ENCODE data around the gene SLC35F3. TPM values are rescaled to one million over a fixed set of nuclear protein-coding genes. Genes with fewer than 3 reads are reported as not detected.
A peak's percentile ranks its signal among the peaks of the same experiment; 100 is the strongest.

The SLC35F3 gene
- total RNA-seq, 1 experiment from 2014 or later: not detected

DNA sequence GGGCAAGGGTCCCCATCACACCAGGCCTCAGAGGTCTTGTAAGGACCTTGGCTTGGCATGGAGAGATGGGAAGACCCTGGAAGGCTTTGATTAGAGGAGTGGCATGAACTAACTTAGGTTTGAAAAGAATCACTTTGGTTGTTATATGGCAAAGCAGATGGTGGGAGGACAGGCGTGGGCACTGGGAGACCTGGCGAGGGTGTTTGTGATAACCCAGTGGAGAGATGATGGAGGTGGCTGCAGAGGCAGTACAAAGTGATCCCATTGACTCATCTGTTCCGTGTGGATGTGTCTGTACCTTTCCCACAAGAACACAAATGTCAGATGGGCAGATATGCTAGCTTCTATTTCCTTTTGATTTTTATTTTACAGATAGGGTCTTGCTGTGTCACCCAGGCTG is 168.3 kb downstream of the SLC35F3 start:
- no peak for DNase-seq
- no peak overlapping the region for H3K4me3 ChIP-seq (ENCODE audit: low read length)
- no peaks in the 10 kb centered on the region for H3K27me3 ChIP-seq (ENCODE audit: low read length)
- no peaks in the 10 kb centered on the region for H4K20me1 ChIP-seq (ENCODE audit: insufficient read depth, low read depth, low read length)
- no peaks in the 10 kb centered on the region for H3K36me3 ChIP-seq (ENCODE audit: insufficient read depth, low read length)
- H3K9me3 ChIP-seq (ENCODE audit: low read length): no peaks in the 10 kb centered on the region
- H3K9ac ChIP-seq (ENCODE audit: low read length): no peak overlapping the region
- no peaks in the 10 kb centered on the region for H3K4me1 ChIP-seq (ENCODE audit: low read length)
- H2AFZ ChIP-seq (ENCODE audit: low read length): no peak overlapping the region
- H3K27ac ChIP-seq (ENCODE audit: low read length): no peak overlapping the region
- no peaks in the 10 kb centered on the region for H3K79me2 ChIP-seq (ENCODE audit: low read length)
- no peak overlapping the region for H3K4me2 ChIP-seq (ENCODE audit: low read depth, low read length, poor library complexity, severe bottlenecking)
- H3K9me2 ChIP-seq (replicated peaks; ENCODE audit: insufficient read depth, low read length): no peaks in the 10 kb centered on the region

- no peaks in the 10 kb centered on the region for H3K27me3 ChIP-seq (ENCODE audit: low read length)
- no peak overlapping the region for H2AFZ ChIP-seq (ENCODE audit: low read length)
- H3K9me3 ChIP-seq (ENCODE audit: low read length): no peaks in the 10 kb centered on the region
- DNase-seq: no peak
- H3K4me1 ChIP-seq (ENCODE audit: low read length): no peaks in the 10 kb centered on the region
- H3K79me2 ChIP-seq (ENCODE audit: low read length): no peaks in the 10 kb centered on the region
- H3K4me3 ChIP-seq (ENCODE audit: low read length): no peak overlapping the region
- no peaks in the 10 kb centered on the region for H4K20me1 ChIP-seq (ENCODE audit: insufficient read depth, low read depth, low read length)
- no peak overlapping the region for H3K9ac ChIP-seq (ENCODE audit: low read length)
- H3K4me2 ChIP-seq (ENCODE audit: low read depth, low read length, poor library complexity, severe bottlenecking): no peak overlapping the region
- H3K36me3 ChIP-seq (ENCODE audit: insufficient read depth, low read length): no peaks in the 10 kb centered on the region
- no peaks in the 10 kb centered on the region for H3K9me2 ChIP-seq (replicated peaks; ENCODE audit: insufficient read depth, low read length)
- H3K27ac ChIP-seq (ENCODE audit: low read length): no peak overlapping the region
These were observed 173.7 kb downstream of the SLC35F3 start for GRCh38 chr1:234078143-234078542.

- DNase-seq: no peak
- H3K9me2 ChIP-seq (replicated peaks; ENCODE audit: insufficient read depth, low read length): no peaks in the 10 kb centered on the region
These were observed 175.4 kb downstream of the SLC35F3 start for GRCh38 chr1:234079896-234080295.

DNA sequence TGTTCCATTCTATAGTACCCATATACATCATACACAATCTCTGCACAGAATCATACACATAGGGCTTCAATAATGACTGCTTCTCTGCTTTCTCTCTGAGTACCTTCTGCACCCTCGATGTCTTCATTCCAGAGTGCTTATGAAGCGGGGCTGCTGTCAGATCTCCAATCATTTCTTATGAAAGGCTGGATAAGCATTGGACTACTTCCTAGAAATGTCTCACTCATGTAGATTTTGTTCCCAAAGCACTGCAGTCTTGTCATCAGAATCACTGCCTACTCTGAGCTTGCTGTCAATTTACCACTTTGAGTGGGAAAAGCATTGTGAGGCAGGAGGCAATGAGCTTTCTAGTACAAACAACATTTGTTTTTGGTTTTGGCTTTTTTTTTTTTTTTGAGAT is 179.0 kb downstream of the SLC35F3 start:
- Histone ChIP-seq H3K9me3 (ENCODE audit: low read length) (no peaks in the 10 kb centered on the region), H3K4me1 (ENCODE audit: low read length) (no peaks in the 10 kb centered on the region), H3K9me2 (replicated peaks; ENCODE audit: insufficient read depth, low read length) (no peaks in the 10 kb centered on the region), H3K36me3 (ENCODE audit: insufficient read depth, low read length) (no peaks in the 10 kb centered on the region), H3K79me2 (ENCODE audit: low read length) (no peaks in the 10 kb centered on the region), H3K4me2 (ENCODE audit: low read depth, low read length, poor library complexity, severe bottlenecking) (no peak overlapping the region), H3K27me3 (ENCODE audit: low read length) (no peaks in the 10 kb centered on the region), H3K4me3 (ENCODE audit: low read length) (no peak overlapping the region), H4K20me1 (ENCODE audit: insufficient read depth, low read depth, low read length) (no peaks in the 10 kb centered on the region), H3K27ac (ENCODE audit: low read length) (no peak overlapping the region), H3K9ac (ENCODE audit: low read length) (no peak overlapping the region), H2AFZ (ENCODE audit: low read length) (no peak overlapping the region)
- DNase-seq: no peak

More at GRCh38 chr1:234079896-234080295, 175.4 kb downstream of the SLC35F3 start:
- Histone ChIP-seq H3K9ac (ENCODE audit: low read length) (no peak overlapping the region), H3K27me3 (ENCODE audit: low read length) (no peaks in the 10 kb centered on the region), H2AFZ (ENCODE audit: low read length) (no peak overlapping the region), H3K4me3 (ENCODE audit: low read length) (no peak overlapping the region), H4K20me1 (ENCODE audit: insufficient read depth, low read depth, low read length) (no peaks in the 10 kb centered on the region), H3K36me3 (ENCODE audit: insufficient read depth, low read length) (no peaks in the 10 kb centered on the region), H3K4me1 (ENCODE audit: low read length) (no peaks in the 10 kb centered on the region), H3K9me3 (ENCODE audit: low read length) (no peaks in the 10 kb centered on the region), H3K4me2 (ENCODE audit: low read depth, low read length, poor library complexity, severe bottlenecking) (no peak overlapping the region), H3K27ac (ENCODE audit: low read length) (no peak overlapping the region), H3K79me2 (ENCODE audit: low read length) (no peaks in the 10 kb centered on the region)

DNA sequence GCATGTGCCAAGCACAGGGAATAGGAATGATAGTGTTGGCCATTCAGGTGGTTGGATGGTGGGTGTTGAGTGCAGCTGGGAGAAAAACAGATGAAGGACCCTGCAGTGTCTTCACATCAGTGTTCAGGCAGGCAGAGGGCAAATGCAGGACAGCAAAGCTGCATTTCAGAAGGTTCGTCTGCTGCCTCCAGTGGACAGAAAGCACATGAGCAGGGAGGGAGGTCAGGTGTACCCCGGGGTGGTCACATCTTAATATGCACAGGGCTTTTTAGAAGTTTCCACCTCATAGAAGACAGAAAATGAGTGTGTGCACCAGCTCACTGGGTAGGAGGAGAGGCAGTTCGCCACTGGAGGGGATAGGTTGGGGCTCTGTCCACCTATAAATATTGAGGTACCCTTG is 184.9 kb downstream of the SLC35F3 start:
- peak; percentile 56 for DNase-seq
- Histone ChIP-seq H3K4me3 (ENCODE audit: low read length) (no peak overlapping the region), H2AFZ (ENCODE audit: low read length) (no peak overlapping the region), H3K9me2 (replicated peaks; ENCODE audit: insufficient read depth, low read length) (no peaks in the 10 kb centered on the region), H4K20me1 (ENCODE audit: insufficient read depth, low read depth, low read length) (no peaks in the 10 kb centered on the region), H3K27me3 (ENCODE audit: low read length) (no peaks in the 10 kb centered on the region), H3K4me1 (ENCODE audit: low read length) (no peaks in the 10 kb centered on the region), H3K27ac (ENCODE audit: low read length) (no peak overlapping the region), H3K4me2 (ENCODE audit: low read depth, low read length, poor library complexity, severe bottlenecking) (no peak overlapping the region), H3K9ac (ENCODE audit: low read length) (no peak overlapping the region), H3K9me3 (ENCODE audit: low read length) (no peaks in the 10 kb centered on the region), H3K79me2 (ENCODE audit: low read length) (no peaks in the 10 kb centered on the region), H3K36me3 (ENCODE audit: insufficient read depth, low read length) (no peaks in the 10 kb centered on the region)

DNA sequence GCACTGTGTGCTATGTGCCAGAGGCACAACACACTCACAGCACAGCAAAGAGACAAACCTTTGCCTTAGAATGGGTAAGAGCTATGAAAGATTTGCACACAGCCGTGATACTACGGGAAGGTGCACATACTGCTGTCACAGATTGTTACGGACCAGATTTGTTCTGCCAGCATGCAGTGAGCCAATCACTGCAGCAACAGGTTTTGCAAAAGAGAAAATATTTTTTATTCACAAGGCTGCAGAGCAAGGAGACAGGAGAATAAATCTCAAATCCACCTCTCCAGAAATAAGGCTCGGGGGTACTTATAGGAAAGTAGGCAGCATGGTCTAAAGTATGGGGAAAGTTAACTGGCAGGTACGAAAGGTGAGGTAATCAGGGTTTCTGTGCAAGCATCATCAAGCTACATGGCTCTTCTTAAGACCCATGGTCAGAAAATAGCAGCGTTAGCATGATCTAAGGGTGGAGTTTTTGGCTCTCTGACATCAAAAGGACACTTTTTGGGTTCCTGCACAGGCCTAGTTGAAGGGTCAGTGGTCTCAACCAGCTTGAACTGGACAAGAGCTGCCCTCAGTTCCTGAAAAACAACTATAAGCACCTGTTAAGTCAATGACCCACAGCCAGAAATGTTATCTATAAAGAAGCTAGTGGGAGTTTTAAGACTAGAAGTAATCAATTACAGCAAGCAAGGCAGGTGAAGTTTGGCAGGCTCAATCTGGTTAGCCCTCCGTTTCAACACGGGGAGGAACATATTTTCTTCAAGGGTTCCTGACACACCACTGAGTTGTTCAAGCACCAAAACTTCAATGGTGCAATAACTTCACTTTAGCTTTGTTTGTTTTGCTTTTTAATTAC is 186.0 kb downstream of the SLC35F3 start:
- H3K9me3 ChIP-seq (ENCODE audit: low read length): no peaks in the 10 kb centered on the region
- H3K36me3 ChIP-seq (ENCODE audit: insufficient read depth, low read length): no peaks in the 10 kb centered on the region
- no peak overlapping the region for H3K4me3 ChIP-seq (ENCODE audit: low read length)
- no peaks in the 10 kb centered on the region for H3K27me3 ChIP-seq (ENCODE audit: low read length)
- H4K20me1 ChIP-seq (ENCODE audit: insufficient read depth, low read depth, low read length): no peaks in the 10 kb centered on the region
- H2AFZ ChIP-seq (ENCODE audit: low read length): no peak overlapping the region
- no peaks in the 10 kb centered on the region for H3K4me1 ChIP-seq (ENCODE audit: low read length)
- DNase-seq: no peak
- no peaks in the 10 kb centered on the region for H3K79me2 ChIP-seq (ENCODE audit: low read length)
- no peak overlapping the region for H3K9ac ChIP-seq (ENCODE audit: low read length)
- H3K9me2 ChIP-seq (replicated peaks; ENCODE audit: insufficient read depth, low read length): no peaks in the 10 kb centered on the region
- no peak overlapping the region for H3K27ac ChIP-seq (ENCODE audit: low read length)
- H3K4me2 ChIP-seq (ENCODE audit: low read depth, low read length, poor library complexity, severe bottlenecking): no peak overlapping the region

GRCh38 chr1:234091065-234091401 is 186.6 kb downstream of the SLC35F3 start:
- no peak overlapping the region for H3K4me2 ChIP-seq (ENCODE audit: low read depth, low read length, poor library complexity, severe bottlenecking)
- no peak for DNase-seq
- H3K36me3 ChIP-seq (ENCODE audit: insufficient read depth, low read length): no peaks in the 10 kb centered on the region
- no peak overlapping the region for H2AFZ ChIP-seq (ENCODE audit: low read length)
- no peaks in the 10 kb centered on the region for H3K27me3 ChIP-seq (ENCODE audit: low read length)
- no peak overlapping the region for H3K4me3 ChIP-seq (ENCODE audit: low read length)
- no peaks in the 10 kb centered on the region for H3K9me2 ChIP-seq (replicated peaks; ENCODE audit: insufficient read depth, low read length)
- H3K9me3 ChIP-seq (ENCODE audit: low read length): no peaks in the 10 kb centered on the region
- no peaks in the 10 kb centered on the region for H3K79me2 ChIP-seq (ENCODE audit: low read length)
- no peak overlapping the region for H3K27ac ChIP-seq (ENCODE audit: low read length)
- H3K9ac ChIP-seq (ENCODE audit: low read length): no peak overlapping the region
- H3K4me1 ChIP-seq (ENCODE audit: low read length): no peaks in the 10 kb centered on the region
- no peaks in the 10 kb centered on the region for H4K20me1 ChIP-seq (ENCODE audit: insufficient read depth, low read depth, low read length)

- no peaks in the 10 kb centered on the region for H3K9me2 ChIP-seq (replicated peaks; ENCODE audit: insufficient read depth, low read length)
- H3K4me2 ChIP-seq (ENCODE audit: low read depth, low read length, poor library complexity, severe bottlenecking): no peak overlapping the region
- H3K27me3 ChIP-seq (ENCODE audit: low read length): no peaks in the 10 kb centered on the region
- no peaks in the 10 kb centered on the region for H3K4me1 ChIP-seq (ENCODE audit: low read length)
- no peak overlapping the region for H3K27ac ChIP-seq (ENCODE audit: low read length)
- H3K9ac ChIP-seq (ENCODE audit: low read length): no peak overlapping the region
- no peak overlapping the region for H3K4me3 ChIP-seq (ENCODE audit: low read length)
- no peaks in the 10 kb centered on the region for H3K36me3 ChIP-seq (ENCODE audit: insufficient read depth, low read length)
- no peak overlapping the region for H2AFZ ChIP-seq (ENCODE audit: low read length)
- H4K20me1 ChIP-seq (ENCODE audit: insufficient read depth, low read depth, low read length): no peaks in the 10 kb centered on the region
- H3K79me2 ChIP-seq (ENCODE audit: low read length): no peaks in the 10 kb centered on the region
- no peak for DNase-seq
- H3K9me3 ChIP-seq (ENCODE audit: low read length): no peaks in the 10 kb centered on the region
These were observed 187.4 kb downstream of the SLC35F3 start for GRCh38 chr1:234091876-234092275.

Measured in Karpas-422 (cell line).